ENCODE results near the gene PPFIA2. TPM values are rescaled to one million over a fixed set of nuclear protein-coding genes. Genes with fewer than 3 reads are reported as not detected.
A peak's percentile ranks its signal among the peaks of the same experiment; 100 is the strongest.

PPFIA2 gene
- total RNA-seq, 1 experiment from 2014 or later = not detected

DNA sequence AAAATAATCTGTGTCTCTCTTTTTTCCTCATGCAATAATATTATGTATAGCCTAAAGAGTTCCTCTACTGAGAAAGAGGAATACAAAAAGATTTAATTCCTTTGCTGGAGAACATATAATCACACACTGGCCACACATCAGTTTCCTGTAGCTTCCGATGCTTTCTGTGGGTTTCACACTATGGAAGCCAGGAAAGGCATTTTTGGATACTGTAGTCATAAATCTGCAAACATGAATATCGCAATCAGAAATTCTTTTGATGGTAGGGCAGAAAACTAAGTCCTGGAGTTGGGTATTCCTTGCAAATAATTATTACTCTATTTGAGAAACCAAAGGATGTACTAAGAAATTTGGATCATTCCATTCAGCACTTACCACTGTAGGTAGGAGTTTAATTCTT is 421.3 kb downstream of the PPFIA2 start:
- Histone ChIP-seq H2AFZ (no peak overlapping the region), H3K36me3 (ENCODE audit: low read depth) (no peaks in the 10 kb centered on the region), H3K27me3 (ENCODE audit: insufficient read depth, low read depth) (no peaks in the 10 kb centered on the region), H3K9me2 (ENCODE audit: insufficient read depth) (no peaks in the 10 kb centered on the region), H3K4me1 (replicated peaks; ENCODE audit: insufficient read depth) (no peaks in the 10 kb centered on the region), H3K4me3 (no peak overlapping the region), H3K27ac (no peak overlapping the region), H3K79me2 (ENCODE audit: low read depth) (no peaks in the 10 kb centered on the region), H3F3A (ENCODE audit: insufficient read depth, low read depth) (no peaks in the 10 kb centered on the region), H3K4me2 (no peak overlapping the region), H3K9me3 (ENCODE audit: insufficient read depth, low read depth) (no peaks in the 10 kb centered on the region), H4K20me1 (ENCODE audit: insufficient read depth) (no peaks in the 10 kb centered on the region)
- DNase-seq = no peak
- no TSS peak for BruUV-seq (replicated peaks)
- no peak for TF ChIP-seq EZH2 (IDR thresholded peaks at IDR 0.05; ENCODE audit: low read depth)
- TF ChIP-seq, protein P1, sequence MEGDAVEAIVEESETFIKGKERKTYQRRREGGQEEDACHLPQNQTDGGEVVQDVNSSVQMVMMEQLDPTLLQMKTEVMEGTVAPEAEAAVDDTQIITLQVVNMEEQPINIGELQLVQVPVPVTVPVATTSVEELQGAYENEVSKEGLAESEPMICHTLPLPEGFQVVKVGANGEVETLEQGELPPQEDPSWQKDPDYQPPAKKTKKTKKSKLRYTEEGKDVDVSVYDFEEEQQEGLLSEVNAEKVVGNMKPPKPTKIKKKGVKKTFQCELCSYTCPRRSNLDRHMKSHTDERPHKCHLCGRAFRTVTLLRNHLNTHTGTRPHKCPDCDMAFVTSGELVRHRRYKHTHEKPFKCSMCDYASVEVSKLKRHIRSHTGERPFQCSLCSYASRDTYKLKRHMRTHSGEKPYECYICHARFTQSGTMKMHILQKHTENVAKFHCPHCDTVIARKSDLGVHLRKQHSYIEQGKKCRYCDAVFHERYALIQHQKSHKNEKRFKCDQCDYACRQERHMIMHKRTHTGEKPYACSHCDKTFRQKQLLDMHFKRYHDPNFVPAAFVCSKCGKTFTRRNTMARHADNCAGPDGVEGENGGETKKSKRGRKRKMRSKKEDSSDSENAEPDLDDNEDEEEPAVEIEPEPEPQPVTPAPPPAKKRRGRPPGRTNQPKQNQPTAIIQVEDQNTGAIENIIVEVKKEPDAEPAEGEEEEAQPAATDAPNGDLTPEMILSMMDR (conservative IDR thresholded peaks at IDR 0.05) = no peak
- ChIA-PET POLR2A (ENCODE audit: unreplicated experiment) (no interaction called here), CTCF (no interaction called here)
- intact Hi-C loops (cut with micrococcal nuclease; ENCODE audit: unreplicated experiment) = no loop called here

DNA sequence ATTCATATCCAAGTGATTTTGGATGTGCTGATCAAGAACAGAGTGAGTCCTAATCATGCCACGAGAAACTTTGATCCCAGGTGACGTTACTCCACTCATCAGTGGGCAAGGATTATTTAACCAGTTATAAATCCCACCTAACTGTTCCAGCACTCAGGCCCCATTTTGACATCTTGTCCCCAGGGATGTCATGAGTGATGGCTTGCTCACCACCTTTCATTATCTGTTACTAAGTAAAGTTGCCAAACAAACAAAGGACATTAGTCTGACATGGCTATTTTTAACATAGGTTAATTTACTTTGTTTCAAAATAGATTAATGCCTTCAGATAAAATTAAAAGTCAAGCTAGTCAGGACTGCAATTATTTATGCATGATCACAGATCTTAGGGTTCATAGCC is 425.3 kb downstream of the PPFIA2 start:
- no peak overlapping the region for H3K4me2 ChIP-seq
- ChIA-PET CTCF (no interaction called here), POLR2A (ENCODE audit: unreplicated experiment) (no interaction called here)
- no peaks in the 10 kb centered on the region for H3K9me3 ChIP-seq (ENCODE audit: insufficient read depth, low read depth)
- H3F3A ChIP-seq (ENCODE audit: insufficient read depth, low read depth) = no peaks in the 10 kb centered on the region
- no peak overlapping the region for H2AFZ ChIP-seq
- H3K4me3 ChIP-seq = no peak overlapping the region
- H3K27me3 ChIP-seq (ENCODE audit: insufficient read depth, low read depth) = no peaks in the 10 kb centered on the region
- no peaks in the 10 kb centered on the region for H4K20me1 ChIP-seq (ENCODE audit: insufficient read depth)
- H3K27ac ChIP-seq = no peak overlapping the region
- no peak for TF ChIP-seq EZH2 (IDR thresholded peaks at IDR 0.05; ENCODE audit: low read depth)
- TF ChIP-seq, protein P1 (conservative IDR thresholded peaks at IDR 0.05) = no peak
- no peaks in the 10 kb centered on the region for H3K79me2 ChIP-seq (ENCODE audit: low read depth)
- H3K4me1 ChIP-seq (replicated peaks; ENCODE audit: insufficient read depth) = no peaks in the 10 kb centered on the region
- intact Hi-C loops (cut with micrococcal nuclease; ENCODE audit: unreplicated experiment) = no loop called here
- H3K36me3 ChIP-seq (ENCODE audit: low read depth) = no peaks in the 10 kb centered on the region
- H3K9me2 ChIP-seq (ENCODE audit: insufficient read depth) = no peaks in the 10 kb centered on the region
- no TSS peak for BruUV-seq (replicated peaks)
- no peak for DNase-seq

DNA sequence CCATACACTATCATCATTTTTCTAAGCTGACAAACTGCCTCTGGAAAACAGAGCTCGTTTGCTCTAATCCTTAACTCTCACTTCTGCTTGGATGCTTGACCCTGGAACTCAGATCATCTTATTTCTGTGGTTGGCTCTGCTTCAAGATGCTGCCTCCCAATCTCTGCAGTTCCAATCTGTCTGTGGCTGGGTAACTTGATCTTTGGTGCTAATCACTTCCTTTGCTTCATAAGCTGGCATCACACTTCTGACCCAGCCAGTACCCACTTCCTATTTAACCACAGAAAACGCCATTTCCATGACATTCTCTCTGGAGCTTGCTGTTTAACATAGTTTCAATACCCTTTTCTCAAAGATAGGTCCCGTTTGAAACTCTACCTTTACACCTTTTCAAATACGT is 427.1 kb downstream of the PPFIA2 start:
- H3K9me3 ChIP-seq (ENCODE audit: insufficient read depth, low read depth) = no peaks in the 10 kb centered on the region
- 0 out of 2 replicates have a peak overlapping the region, but pooled peaks have one; percentile 37 for H2AFZ ChIP-seq
- H3F3A ChIP-seq (ENCODE audit: insufficient read depth, low read depth) = no peaks in the 10 kb centered on the region
- no peaks in the 10 kb centered on the region for H3K9me2 ChIP-seq (ENCODE audit: insufficient read depth)
- no peak overlapping the region for H3K4me2 ChIP-seq
- H4K20me1 ChIP-seq (ENCODE audit: insufficient read depth) = no peaks in the 10 kb centered on the region
- no TSS peak for BruUV-seq (replicated peaks)
- H3K4me1 ChIP-seq (replicated peaks; ENCODE audit: insufficient read depth) = no peaks in the 10 kb centered on the region
- ChIA-PET POLR2A (ENCODE audit: unreplicated experiment) (interaction anchor here (0.6 kb wide), 1 partner anchor 84 kb away, joined by 3 read pairs; no protein-coding TSS in a partner anchor), CTCF (no interaction called here)
- no peaks in the 10 kb centered on the region for H3K79me2 ChIP-seq (ENCODE audit: low read depth)
- no peak overlapping the region for H3K4me3 ChIP-seq
- TF ChIP-seq EZH2 (IDR thresholded peaks at IDR 0.05; ENCODE audit: low read depth) = no peak
- TF ChIP-seq, protein P1 (conservative IDR thresholded peaks at IDR 0.05) = no peak
- no peaks in the 10 kb centered on the region for H3K36me3 ChIP-seq (ENCODE audit: low read depth)
- no peaks in the 10 kb centered on the region for H3K27me3 ChIP-seq (ENCODE audit: insufficient read depth, low read depth)
- DNase-seq = no peak
- intact Hi-C loops (cut with micrococcal nuclease; ENCODE audit: unreplicated experiment) = no loop called here
- no peak overlapping the region for H3K27ac ChIP-seq

All from PC-9 (cell line).